Dendritic cell treated with granulocyte-macrophage colony-stimulating factor and Interleukin-4, amounts not matched to agents 40 ng/mL and 50 ng/mL, for 4 days (primary cell): ENCODE measurements around the gene CRB3.
"Not testable (repeated sequence)": the region's sequence is repeated elsewhere in the genome, so short reads cannot be mapped to it uniquely, and the experiment has no call there.

Experiments
- H3K27ac Mint-ChIP-seq: one replicate; pipeline ENCODE4 v1.8.0; 2022; ENCODE audit warnings: mild to moderate bottlenecking, mixed read lengths
- H3K27me3 Mint-ChIP-seq: one replicate; pipeline ENCODE4 v1.8.0; 2022; ENCODE audit warnings: mild to moderate bottlenecking, mixed read lengths
- H3K36me3 Mint-ChIP-seq: one replicate; pipeline ENCODE4 v1.8.0; 2022; ENCODE audit warnings: low read depth, mixed read lengths
- H3K4me1 Mint-ChIP-seq: one replicate; pipeline ENCODE4 v1.8.0; 2022; ENCODE audit warnings: low read depth, mixed read lengths
- H3K4me3 Mint-ChIP-seq: one replicate; pipeline ENCODE4 v1.8.0; 2022; ENCODE audit warnings: mild to moderate bottlenecking, moderate library complexity, mixed read lengths
- H3K9me3 Mint-ChIP-seq: one replicate; pipeline ENCODE4 v1.8.0; 2022; ENCODE audit warnings: mixed read lengths
- intact Hi-C: fragments of 100-400 bp; cut with micrococcal nuclease; formaldehyde crosslinking; loops from one replicate; pipeline ENCODE4 v1.15.0; 2022

The CRB3 gene

GRCh38 chr19:6501740-6502648 lies 37.9 kb downstream of the CRB3 start, which contains the start of gene TUBB4A:
Gene TUBB4A (minus strand): TSS chr19:6502309. CDS start chr19:6502212, 97 bp downstream.
- Mint-ChIP-seq H3K4me1 (peaks cover 24% of the 10 kb centered on the region), H3K9me3 (no peaks in the 10 kb centered on the region), H3K4me3 (peak within 1 kb of the TSS; percentile 35), H3K27ac (no peak within 1 kb of the TSS), H3K27me3 (peaks cover 59% of the 10 kb centered on the region), H3K36me3 (no peaks in the 10 kb centered on the region)
- intact Hi-C loops: no loop called here

DNA sequence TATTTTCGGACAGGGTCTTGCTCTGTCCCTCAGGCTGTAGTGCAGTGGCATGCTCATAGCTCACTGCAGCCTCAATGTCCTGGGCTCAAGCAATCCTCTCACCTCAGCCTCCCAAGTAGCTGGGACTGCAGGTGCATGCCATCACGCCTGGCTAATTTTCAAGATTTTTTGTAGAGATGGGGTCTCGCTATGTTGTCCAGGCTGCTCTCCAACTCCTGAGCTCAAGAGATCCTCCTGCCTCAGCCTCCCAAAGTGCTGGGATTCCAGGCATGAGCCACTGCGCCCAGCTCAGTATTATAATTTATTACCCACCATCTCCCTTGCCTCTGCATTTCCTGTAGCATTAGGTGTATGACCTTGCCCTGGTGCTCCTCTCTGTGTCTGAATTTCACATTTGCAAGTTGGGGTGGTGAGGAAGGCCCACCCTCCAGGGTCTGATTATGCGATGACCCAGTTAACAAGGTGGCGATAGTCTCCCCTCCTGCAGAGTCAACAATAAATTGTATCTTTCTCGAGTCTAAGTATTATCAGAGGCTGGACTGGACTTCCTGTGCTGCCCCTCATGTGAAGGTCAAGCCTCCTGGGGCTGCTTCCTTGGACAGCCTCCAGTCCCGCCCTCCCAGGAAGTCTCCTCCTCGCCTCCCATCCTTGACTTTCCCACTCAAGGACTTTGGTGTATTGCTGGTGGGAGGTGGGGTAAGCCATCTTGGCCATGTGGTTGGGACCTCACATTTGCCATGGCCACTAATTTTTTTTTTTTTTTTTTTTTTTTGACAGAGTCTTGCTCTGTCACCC lies 39.5 kb downstream of the CRB3 start:
- H3K27me3 Mint-ChIP-seq: peaks cover 57% of the 10 kb centered on the region
- no peak overlapping the region for H3K4me3 Mint-ChIP-seq
- no peak overlapping the region for H3K27ac Mint-ChIP-seq
- intact Hi-C loops: no loop called here
- peaks cover 17% of the 10 kb centered on the region for H3K4me1 Mint-ChIP-seq
- no peaks in the 10 kb centered on the region for H3K36me3 Mint-ChIP-seq
- no peaks in the 10 kb centered on the region for H3K9me3 Mint-ChIP-seq

GRCh38 chr19:6508028-6508771 lies 44.1 kb downstream of the CRB3 start:
- H3K4me1 Mint-ChIP-seq, H3K9me3 Mint-ChIP-seq, H3K27ac Mint-ChIP-seq, H3K36me3 Mint-ChIP-seq, intact Hi-C loops, H3K4me3 Mint-ChIP-seq: not testable (repeated sequence)
- H3K27me3 Mint-ChIP-seq: peaks cover 24% of the 10 kb centered on the region

DNA sequence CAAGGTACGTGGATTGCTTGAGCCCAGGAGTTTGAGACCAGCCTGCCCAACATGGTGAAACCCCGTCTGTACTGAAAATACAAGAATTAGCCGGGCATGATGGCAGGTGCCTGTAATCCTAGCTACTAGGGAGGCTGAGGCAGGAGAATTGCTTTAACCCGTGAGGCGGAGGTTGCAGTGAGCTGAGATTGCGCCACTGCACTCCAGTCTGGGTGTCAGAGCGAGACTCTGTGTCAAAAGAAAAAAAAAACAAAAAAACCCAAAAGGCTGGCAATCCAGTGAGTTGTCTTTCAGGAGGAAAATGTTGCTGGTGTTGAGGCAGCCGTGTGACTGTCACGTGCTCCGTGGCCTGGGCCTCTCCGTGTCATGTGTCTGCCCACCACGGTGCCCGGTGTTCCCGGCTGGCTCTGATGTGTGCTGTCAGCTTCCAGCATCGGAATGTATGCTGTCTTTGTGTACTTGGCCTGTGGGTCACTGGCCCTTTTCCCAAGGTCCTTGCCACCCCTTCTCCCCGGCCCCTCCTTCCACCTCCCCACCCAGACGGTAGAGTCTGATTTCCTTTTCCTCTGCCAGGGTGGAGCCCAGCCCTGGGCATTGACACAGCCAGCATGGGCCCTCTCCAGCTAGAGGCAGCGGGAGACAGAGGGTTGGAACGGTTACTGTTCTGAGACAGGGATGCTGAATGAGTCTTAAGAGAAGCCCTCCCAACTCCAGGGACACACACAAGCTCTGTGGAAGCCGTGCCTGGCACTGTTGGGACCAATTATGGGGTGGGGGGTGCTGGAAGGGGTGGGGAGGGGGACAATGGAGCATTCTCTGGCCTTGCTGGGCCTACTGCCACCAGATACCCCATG lies 45.3 kb downstream of the CRB3 start:
- intact Hi-C loops: no loop called here
- H3K36me3 Mint-ChIP-seq: no peaks in the 10 kb centered on the region
- H3K4me1 Mint-ChIP-seq: peaks cover 5% of the 10 kb centered on the region
- peaks cover 14% of the 10 kb centered on the region for H3K27me3 Mint-ChIP-seq
- H3K9me3 Mint-ChIP-seq: no peaks in the 10 kb centered on the region
- no peak overlapping the region for H3K27ac Mint-ChIP-seq
- no peak overlapping the region for H3K4me3 Mint-ChIP-seq

- Mint-ChIP-seq H3K36me3 (no peaks in the 10 kb centered on the region), H3K4me3 (no peak overlapping the region), H3K9me3 (no peaks in the 10 kb centered on the region), H3K27me3 (peaks cover 14% of the 10 kb centered on the region), H3K27ac (no peak overlapping the region), H3K4me1 (peaks cover 11% of the 10 kb centered on the region)
- intact Hi-C loops: no loop called here
These were observed 46.5 kb downstream of the CRB3 start for GRCh38 chr19:6510618-6511017.

DNA sequence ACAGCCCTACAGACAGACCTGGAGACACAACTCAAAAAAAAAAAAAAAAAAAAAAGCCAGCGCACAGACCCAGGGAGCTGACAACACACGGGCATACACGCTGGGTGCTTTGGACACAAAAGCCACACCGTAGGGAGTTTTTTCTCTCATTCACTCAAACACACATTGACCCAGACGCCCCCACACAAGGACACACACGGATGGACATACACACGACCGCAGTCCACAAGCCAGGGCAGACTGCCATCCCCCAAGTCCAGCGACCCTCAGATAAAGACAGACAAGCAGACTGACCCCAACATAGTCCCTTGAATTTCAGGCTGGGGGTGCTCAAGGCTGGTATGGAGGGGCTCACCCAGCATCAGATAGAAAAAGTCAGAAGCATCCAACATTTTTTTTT lies 50.0 kb downstream of the CRB3 start:
- Mint-ChIP-seq H3K4me1 (peaks cover 41% of the 10 kb centered on the region), H3K27ac (peak overlapping the region; percentile 3), H3K9me3 (no peaks in the 10 kb centered on the region), H3K4me3 (no peak overlapping the region), H3K27me3 (peaks cover 30% of the 10 kb centered on the region), H3K36me3 (peaks cover 12% of the 10 kb centered on the region)
- intact Hi-C loops: no loop called here

GRCh38 chr19:6514926-6515544 lies 51.0 kb downstream of the CRB3 start:
- no peaks in the 10 kb centered on the region for H3K9me3 Mint-ChIP-seq
- intact Hi-C loops: no loop called here
- no peak overlapping the region for H3K4me3 Mint-ChIP-seq
- H3K27ac Mint-ChIP-seq: no peak overlapping the region
- peaks cover 12% of the 10 kb centered on the region for H3K36me3 Mint-ChIP-seq
- H3K27me3 Mint-ChIP-seq: peaks cover 35% of the 10 kb centered on the region
- H3K4me1 Mint-ChIP-seq: peaks cover 37% of the 10 kb centered on the region

DNA sequence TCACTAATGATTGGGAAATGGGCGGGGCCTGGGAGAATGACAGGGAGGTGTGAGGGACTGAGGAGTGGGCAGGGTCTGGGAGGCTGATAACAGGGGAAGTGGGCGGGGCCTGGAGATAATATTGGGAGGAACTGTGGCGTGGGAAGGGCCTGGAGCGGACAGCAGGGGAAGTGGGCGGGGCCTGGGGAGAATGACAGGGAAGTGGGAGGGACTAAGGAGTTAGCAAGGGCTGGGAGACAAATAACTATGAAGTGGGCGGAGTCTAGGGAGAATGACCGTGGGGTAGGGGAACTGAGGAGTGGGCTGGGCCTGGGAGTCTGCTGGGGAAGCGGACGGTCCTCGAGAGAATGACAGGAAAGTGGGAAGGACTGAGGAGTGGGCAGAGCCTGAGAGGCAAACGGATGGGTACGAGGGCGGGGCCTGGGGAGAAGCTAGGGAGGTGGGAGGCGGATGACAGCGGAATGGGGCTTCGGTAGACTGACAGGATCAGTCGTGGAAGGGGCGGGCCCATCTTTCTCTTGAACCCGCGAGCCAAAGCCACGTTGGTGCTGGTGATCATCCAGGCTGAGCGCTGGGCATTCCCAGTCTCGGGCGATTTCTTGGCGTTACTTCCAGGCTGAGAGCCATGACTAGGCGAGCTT lies 52.1 kb downstream of the CRB3 start:
- Mint-ChIP-seq H3K4me3 (peak overlapping the region; percentile 87), H3K36me3 (peaks cover 12% of the 10 kb centered on the region), H3K27me3 (peaks cover 39% of the 10 kb centered on the region), H3K4me1 (peaks cover 37% of the 10 kb centered on the region), H3K27ac (peak overlapping the region; percentile 85), H3K9me3 (no peaks in the 10 kb centered on the region)
- intact Hi-C loops: loop anchor here (2.0 kb wide), 3 partner anchors 117 to 347 kb away; partner anchors contain the start of gene GPR108
